Measurements from ENCODE around the gene GOLGA8M.
"Not testable (repeated sequence)": the region's sequence is repeated elsewhere in the genome, so short reads cannot be mapped to it uniquely, and the experiment has no call there.

GOLGA8M gene

GRCh38 chr15:28656018-28656360 lies 56.2 kb downstream of the GOLGA8M start:
- not testable (repeated sequence) for DNase-seq

- DNase-seq: not testable (repeated sequence)
These were observed 56.7 kb downstream of the GOLGA8M start for GRCh38 chr15:28655329-28656017.

- not testable (repeated sequence) for DNase-seq
These were observed 58.0 kb downstream of the GOLGA8M start for GRCh38 chr15:28654194-28654593.

- DNase-seq: not testable (repeated sequence)
These were observed 59.7 kb downstream of the GOLGA8M start for GRCh38 chr15:28652538-28652937.

All from effector CD4-positive, alpha-beta T cell (primary cell).